Measurements from ENCODE around the gene RESF1. TPM values are rescaled to one million over a fixed set of nuclear protein-coding genes. Genes with fewer than 3 reads are reported as not detected.

Gene RESF1
- total and polyA plus RNA-seq, 2 of the 13 experiments (the other 11 are each of a cell fraction or from before 2014, with no cell fraction given), result 7.9 to 16.8 TPM

DNA sequence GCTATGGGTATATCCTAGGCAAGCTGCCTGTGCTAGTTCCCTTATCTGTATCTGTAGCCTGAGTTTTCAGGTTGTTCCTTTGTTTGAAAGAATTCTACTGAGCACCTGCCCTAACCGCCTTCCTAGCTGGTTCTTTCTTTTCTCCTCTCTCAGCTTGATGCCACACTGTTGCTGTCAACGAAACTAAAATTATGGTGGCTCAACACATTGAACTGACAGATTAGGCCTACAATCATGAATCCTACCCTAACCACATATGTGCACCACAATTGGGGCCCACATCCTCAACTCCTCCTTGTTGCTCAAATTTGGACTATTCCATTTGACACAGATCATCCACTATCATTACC lies 36.2 kb upstream of the RESF1 start:
- ChIA-PET CTCF (ENCODE audit: low intra/inter-chr PET ratio, low total read pairs) (no interaction called here), POLR2A (no interaction called here)
- TF ChIP-seq, protein P1, sequence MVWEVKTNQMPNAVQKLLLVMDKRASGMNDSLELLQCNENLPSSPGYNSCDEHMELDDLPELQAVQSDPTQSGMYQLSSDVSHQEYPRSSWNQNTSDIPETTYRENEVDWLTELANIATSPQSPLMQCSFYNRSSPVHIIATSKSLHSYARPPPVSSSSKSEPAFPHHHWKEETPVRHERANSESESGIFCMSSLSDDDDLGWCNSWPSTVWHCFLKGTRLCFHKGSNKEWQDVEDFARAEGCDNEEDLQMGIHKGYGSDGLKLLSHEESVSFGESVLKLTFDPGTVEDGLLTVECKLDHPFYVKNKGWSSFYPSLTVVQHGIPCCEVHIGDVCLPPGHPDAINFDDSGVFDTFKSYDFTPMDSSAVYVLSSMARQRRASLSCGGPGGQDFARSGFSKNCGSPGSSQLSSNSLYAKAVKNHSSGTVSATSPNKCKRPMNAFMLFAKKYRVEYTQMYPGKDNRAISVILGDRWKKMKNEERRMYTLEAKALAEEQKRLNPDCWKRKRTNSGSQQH (CRISPR knock-in tag; IDR thresholded peaks at IDR 0.05; ENCODE audit: low read depth), result no peak
- TF ChIP-seq, protein P2, sequence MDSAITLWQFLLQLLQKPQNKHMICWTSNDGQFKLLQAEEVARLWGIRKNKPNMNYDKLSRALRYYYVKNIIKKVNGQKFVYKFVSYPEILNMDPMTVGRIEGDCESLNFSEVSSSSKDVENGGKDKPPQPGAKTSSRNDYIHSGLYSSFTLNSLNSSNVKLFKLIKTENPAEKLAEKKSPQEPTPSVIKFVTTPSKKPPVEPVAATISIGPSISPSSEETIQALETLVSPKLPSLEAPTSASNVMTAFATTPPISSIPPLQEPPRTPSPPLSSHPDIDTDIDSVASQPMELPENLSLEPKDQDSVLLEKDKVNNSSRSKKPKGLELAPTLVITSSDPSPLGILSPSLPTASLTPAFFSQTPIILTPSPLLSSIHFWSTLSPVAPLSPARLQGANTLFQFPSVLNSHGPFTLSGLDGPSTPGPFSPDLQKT (CRISPR knock-in tag; IDR thresholded peaks at IDR 0.05; ENCODE audit: borderline replicate concordance), result no peak
- TF ChIP-seq NCOR1 (IDR thresholded peaks at IDR 0.05; ENCODE audit: borderline replicate concordance, low read length) (no peak), SETDB1 (CRISPR knock-in tag; IDR thresholded peaks at IDR 0.05; ENCODE audit: borderline replicate concordance) (peak; percentile 98), ZFP36 (IDR thresholded peaks at IDR 0.05; ENCODE audit: borderline replicate concordance, low read depth, low read length, partially characterized antibody) (peak; percentile 95), ZNF562 (CRISPR knock-in tag; IDR thresholded peaks at IDR 0.05; ENCODE audit: borderline replicate concordance) (no peak), SSRP1 (CRISPR knock-in tag; IDR thresholded peaks at IDR 0.05) (no peak), FOSL2 (CRISPR knock-in tag; IDR thresholded peaks at IDR 0.05) (0 out of 2 replicates have a peak, but pooled peaks have one; percentile 0), MAZ (IDR thresholded peaks at IDR 0.05; ENCODE audit: borderline replicate concordance, low read depth, low read length) (peak; percentile 55; the same call in 1 of the 2 replicates), MAZ (CRISPR knock-in tag; IDR thresholded peaks at IDR 0.05; ENCODE audit: low read depth) (no peak), ZKSCAN8 (CRISPR knock-in tag; IDR thresholded peaks at IDR 0.05; ENCODE audit: borderline replicate concordance) (no peak), ZNF3 (CRISPR knock-in tag; IDR thresholded peaks at IDR 0.05) (no peak), JUN (CRISPR knock-in tag; IDR thresholded peaks at IDR 0.05) (no peak), ZNF780A (CRISPR knock-in tag; IDR thresholded peaks at IDR 0.05) (peak; percentile 100), MTF2 (CRISPR knock-in tag; IDR thresholded peaks at IDR 0.05; ENCODE audit: borderline replicate concordance) (no peak), CBX5 (CRISPR knock-in tag; IDR thresholded peaks at IDR 0.05; ENCODE audit: borderline replicate concordance) (peak; percentile 22; the same call in 1 of the 2 replicates)
- TF ChIP-seq, protein P3, sequence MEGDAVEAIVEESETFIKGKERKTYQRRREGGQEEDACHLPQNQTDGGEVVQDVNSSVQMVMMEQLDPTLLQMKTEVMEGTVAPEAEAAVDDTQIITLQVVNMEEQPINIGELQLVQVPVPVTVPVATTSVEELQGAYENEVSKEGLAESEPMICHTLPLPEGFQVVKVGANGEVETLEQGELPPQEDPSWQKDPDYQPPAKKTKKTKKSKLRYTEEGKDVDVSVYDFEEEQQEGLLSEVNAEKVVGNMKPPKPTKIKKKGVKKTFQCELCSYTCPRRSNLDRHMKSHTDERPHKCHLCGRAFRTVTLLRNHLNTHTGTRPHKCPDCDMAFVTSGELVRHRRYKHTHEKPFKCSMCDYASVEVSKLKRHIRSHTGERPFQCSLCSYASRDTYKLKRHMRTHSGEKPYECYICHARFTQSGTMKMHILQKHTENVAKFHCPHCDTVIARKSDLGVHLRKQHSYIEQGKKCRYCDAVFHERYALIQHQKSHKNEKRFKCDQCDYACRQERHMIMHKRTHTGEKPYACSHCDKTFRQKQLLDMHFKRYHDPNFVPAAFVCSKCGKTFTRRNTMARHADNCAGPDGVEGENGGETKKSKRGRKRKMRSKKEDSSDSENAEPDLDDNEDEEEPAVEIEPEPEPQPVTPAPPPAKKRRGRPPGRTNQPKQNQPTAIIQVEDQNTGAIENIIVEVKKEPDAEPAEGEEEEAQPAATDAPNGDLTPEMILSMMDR (CRISPR knock-in tag; IDR thresholded peaks at IDR 0.05), result no peak
- TF ChIP-seq, protein P4, sequence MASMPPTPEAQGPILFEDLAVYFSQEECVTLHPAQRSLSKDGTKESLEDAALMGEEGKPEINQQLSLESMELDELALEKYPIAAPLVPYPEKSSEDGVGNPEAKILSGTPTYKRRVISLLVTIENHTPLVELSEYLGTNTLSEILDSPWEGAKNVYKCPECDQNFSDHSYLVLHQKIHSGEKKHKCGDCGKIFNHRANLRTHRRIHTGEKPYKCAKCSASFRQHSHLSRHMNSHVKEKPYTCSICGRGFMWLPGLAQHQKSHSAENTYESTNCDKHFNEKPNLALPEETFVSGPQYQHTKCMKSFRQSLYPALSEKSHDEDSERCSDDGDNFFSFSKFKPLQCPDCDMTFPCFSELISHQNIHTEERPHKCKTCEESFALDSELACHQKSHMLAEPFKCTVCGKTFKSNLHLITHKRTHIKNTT (CRISPR knock-in tag; IDR thresholded peaks at IDR 0.05), result no peak
- no peak for FAIRE-seq
- in situ Hi-C loops (cut with HindIII; ENCODE audit: extremely low pct_ligation_motif_present, low pct_unique_long_range_greater_than_20kb) (no loop called here), intact Hi-C loops (cut with micrococcal nuclease; ENCODE audit: unreplicated experiment) (no loop called here)
- Histone ChIP-seq H3K4me3 (replicated peaks in 1 of 3; ENCODE audit: insufficient read depth in 1 of 3, low read depth in 2 of 3, low read length in 3 of 3) (no peak overlapping the region), H2AFZ (ENCODE audit: low read length) (no peak overlapping the region), H3K27ac (ENCODE audit: extremely low read length, insufficient read depth, low read length) (no peak overlapping the region), H3K9me3 (ENCODE audit: low read length) (peaks cover 27% of the 10 kb centered on the region), H3K79me2 (ENCODE audit: insufficient read depth, low read length) (no peaks in the 10 kb centered on the region), H3K36me3 (replicated peaks in 1 of 2; ENCODE audit: control insufficient read depth in 1 of 2, insufficient read depth in 2 of 2, low read length in 2 of 2) (no peaks in the 10 kb centered on the region), H3K9ac (ENCODE audit: insufficient read depth, low read depth, low read length) (no peak overlapping the region), H3K27me3 (ENCODE audit: control insufficient read depth in 1 of 2, insufficient read depth in 2 of 2, low read length in 2 of 2) (no peaks in the 10 kb centered on the region), H3K4me1 (ENCODE audit: insufficient read depth, low read length) (no peaks in the 10 kb centered on the region), H3K4me2 (ENCODE audit: low read depth, low read length) (no peak overlapping the region), H4K20me1 (ENCODE audit: insufficient read depth, low read length) (no peaks in the 10 kb centered on the region)
- BruUV-seq (replicated peaks), result no TSS peak
- 38% methylated on average over 2 of the region's 2 CpGs for WGBS (ENCODE audit: low lambda C conversion rate)
- no peak for ATAC-seq
- no peak for DNase-seq (ENCODE audit: low spot score)
